Loucy (cell line): ENCODE results near the gene PSME2.

Experiments
- CTCF ChIP-seq: fragments of 200-600 bp; sonication (generic); conservative IDR thresholded peaks from 2 replicates; pipeline ENCODE4 v1.5.1; 2014; ENCODE audit warnings: mild to moderate bottlenecking, antibody characterized with exemption, low read length
- EZH2phosphoT487 ChIP-seq: fragments of 200-600 bp; IDR thresholded peaks from 2 replicates; pipeline ENCODE4 v1.6.1; 2018; ENCODE audit warnings: antibody characterized with exemption, mild to moderate bottlenecking, moderate library complexity, borderline replicate concordance

- no peak for TF ChIP-seq CTCF
- no peak for TF ChIP-seq EZH2phosphoT487
Observed at GRCh38 chr14:24182110-24182882, 35.9 kb upstream of the PSME2 start.
